ENCODE measurements around the gene SCO2.

- no peak for TF ChIP-seq POLR2A (IDR thresholded peaks at IDR 0.05; ENCODE audit: low read depth, low read length)
- TF ChIP-seq POLR2AphosphoS5 (IDR thresholded peaks at IDR 0.05; ENCODE audit: low read depth, low read length) = no peak
Observed at GRCh38 chr22:50546326-50547262, 21.2 kb upstream of the SCO2 start.
